Adipose tissue (tissue), 3 donors: ENCODE data around the gene UNC13D. TPM values are rescaled to one million over a fixed set of nuclear protein-coding genes. Genes with fewer than 3 reads are reported as not detected.
"Not testable (repeated sequence)": the region's sequence is repeated elsewhere in the genome, so short reads cannot be mapped to it uniquely, and the experiment has no call there.

Source experiments
- H3K27ac ChIP-seq: one replicate; pipeline ENCODE4 v1.5.1; 2013; ENCODE audit warnings: low read depth, low read length
- WGBS, 3 donors: extraction: QIAGEN DNeasy Blood & Tissue Kit; methylation state at CpG; one replicate each; pipeline ENCODE4 v1.1.7; 2013; 5-methylcytosine and 5-hydroxymethylcytosine counted together
- polyA plus RNA-seq, 3 donors: library from polyadenylated mRNA; stranded (reverse); fragments of 200-250 nt; gene quantifications; one replicate each; pipeline ENCODE4 v1.2.3, GENCODE V29; 2013
- donor health status: healthy with polysubstance abuse.
- donor health status: Bipolar disorder and iron deficiency.
- donor health status: healthy.

Gene UNC13D
- polyA plus RNA-seq, 3 donors: 6.3 to 13.5 (median 10.1) TPM

DNA sequence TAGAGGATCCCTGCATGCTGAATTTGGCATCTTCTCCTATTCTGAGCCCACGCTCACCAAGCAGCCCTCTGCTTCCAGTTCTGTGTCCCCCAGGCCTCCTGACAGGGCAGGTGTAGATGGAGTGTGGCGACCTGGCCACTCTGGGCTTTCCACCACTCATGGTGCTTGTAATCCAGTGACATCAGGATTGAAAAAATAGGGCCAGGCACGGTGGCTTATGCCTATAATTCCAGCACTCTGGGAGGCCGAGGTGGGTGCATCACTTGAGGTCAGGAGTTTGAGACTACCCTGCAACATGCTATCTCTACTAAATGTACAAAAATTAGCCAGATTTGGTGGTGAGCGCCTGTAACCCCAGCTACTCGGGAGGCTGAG lies 30.2 kb downstream of the UNC13D start:
- no peak overlapping the region for H3K27ac ChIP-seq
- WGBS, 3 donors: 86 to 91% (median 88%) methylated on average over 6 of the region's 6 CpGs

DNA sequence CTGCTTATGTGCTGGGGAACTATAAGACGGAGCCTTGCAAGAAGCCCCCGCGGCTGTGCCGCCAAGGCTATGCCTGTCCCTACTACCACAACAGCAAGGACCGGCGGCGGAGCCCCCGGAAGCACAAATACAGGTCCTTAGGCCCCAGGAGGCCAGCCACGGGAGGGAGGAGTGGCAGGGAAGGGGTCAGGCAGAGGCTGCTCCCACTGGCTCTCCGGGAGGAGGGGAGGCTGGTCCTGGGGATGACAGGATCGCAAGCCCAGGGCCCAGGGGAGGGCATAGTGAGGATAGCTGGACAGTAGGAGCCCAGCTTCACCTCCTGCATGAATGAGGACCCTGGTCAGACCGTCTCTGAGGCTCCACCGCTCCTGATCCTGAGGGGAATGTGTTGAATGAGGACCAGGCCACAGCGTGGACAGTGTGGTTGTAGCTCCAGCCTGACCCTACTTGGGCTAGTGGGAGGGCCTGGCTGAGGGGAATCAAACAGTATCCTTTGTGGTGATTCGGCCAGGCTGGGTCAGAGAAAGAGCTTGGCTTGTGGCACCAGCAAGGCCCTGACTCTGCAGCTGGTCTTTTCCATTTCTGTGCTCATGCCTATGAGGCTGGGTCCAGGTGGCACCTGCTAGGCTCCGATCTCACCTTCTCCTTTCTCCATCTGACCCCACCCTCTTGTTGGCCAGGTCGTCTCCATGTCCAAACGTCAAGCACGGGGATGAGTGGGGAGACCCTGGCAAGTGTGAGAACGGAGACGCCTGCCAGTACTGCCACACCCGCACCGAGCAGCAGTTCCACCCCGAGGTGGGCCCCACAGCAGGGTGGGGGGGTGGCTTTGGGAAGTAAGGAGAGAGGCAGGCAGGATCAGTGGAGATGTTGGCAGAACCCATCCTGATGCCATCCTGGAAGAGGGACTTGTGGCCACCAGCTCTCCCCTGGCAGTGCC lies 30.9 kb downstream of the UNC13D start:
- WGBS, 3 donors: 85 to 92% (median 86%) methylated on average over 24 of the region's 24 CpGs
- H3K27ac ChIP-seq: no peak overlapping the region

GRCh38 chr17:75812096-75813013 lies 31.8 kb downstream of the UNC13D start:
- 89 to 91% (median 89%) methylated on average over 27 of the region's 27 CpGs for WGBS, 3 donors
- H3K27ac ChIP-seq: no peak overlapping the region

DNA sequence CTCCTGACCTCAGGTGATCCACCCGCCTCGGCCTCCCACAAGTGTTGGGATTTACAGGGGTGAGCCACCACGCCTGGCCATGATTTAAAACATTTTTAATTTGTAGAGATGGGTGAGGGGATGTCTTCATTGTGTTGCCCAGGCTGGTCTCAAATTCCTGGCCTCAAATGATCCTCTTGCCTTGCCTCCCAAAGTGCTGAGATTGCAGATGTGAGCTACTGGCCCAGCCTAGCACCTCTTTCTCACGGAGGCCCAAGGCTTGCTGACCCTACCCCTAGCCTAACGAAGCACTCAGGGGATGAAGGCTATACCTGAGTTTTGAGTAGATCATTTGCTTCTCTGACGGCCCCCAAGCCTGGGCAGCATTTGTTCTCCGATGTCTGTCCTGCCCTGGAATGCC lies 33.0 kb downstream of the UNC13D start:
- no peak overlapping the region for H3K27ac ChIP-seq
- WGBS, 3 donors: 92 to 95% (median 93%) methylated on average over 7 of the region's 7 CpGs

GRCh38 chr17:75810756-75811155 lies 33.4 kb downstream of the UNC13D start:
- not testable (repeated sequence) for H3K27ac ChIP-seq
- WGBS, 3 donors: 94 to 98% (median 97%) methylated on average over 11 of the region's 11 CpGs

DNA sequence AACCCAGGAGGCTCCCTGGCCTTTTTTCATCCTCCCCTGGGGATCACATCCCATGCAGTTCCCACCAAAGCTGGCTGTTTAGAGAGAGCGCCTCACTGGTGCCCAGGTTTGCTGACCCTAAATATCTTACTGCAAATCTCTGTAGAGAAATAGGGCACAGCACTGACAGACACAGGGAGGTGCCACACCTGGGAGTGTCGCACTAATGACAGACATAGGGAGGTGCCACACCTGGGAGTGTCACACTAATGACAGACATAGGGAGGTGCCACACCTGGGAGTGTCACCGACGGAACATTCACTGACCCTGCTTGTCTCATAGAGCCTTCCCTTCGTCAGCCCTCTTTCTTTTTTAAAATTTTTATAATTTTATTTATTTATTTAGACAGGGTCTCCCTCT lies 34.0 kb downstream of the UNC13D start:
- 92 to 98% (median 92%) methylated on average over 5 of the region's 5 CpGs for WGBS, 3 donors
- H3K27ac ChIP-seq: no peak overlapping the region

GRCh38 chr17:75809631-75810111 lies 34.5 kb downstream of the UNC13D start:
- no peak overlapping the region for H3K27ac ChIP-seq
- 84 to 91% (median 88%) methylated on average over 24 of the region's 24 CpGs for WGBS, 3 donors

DNA sequence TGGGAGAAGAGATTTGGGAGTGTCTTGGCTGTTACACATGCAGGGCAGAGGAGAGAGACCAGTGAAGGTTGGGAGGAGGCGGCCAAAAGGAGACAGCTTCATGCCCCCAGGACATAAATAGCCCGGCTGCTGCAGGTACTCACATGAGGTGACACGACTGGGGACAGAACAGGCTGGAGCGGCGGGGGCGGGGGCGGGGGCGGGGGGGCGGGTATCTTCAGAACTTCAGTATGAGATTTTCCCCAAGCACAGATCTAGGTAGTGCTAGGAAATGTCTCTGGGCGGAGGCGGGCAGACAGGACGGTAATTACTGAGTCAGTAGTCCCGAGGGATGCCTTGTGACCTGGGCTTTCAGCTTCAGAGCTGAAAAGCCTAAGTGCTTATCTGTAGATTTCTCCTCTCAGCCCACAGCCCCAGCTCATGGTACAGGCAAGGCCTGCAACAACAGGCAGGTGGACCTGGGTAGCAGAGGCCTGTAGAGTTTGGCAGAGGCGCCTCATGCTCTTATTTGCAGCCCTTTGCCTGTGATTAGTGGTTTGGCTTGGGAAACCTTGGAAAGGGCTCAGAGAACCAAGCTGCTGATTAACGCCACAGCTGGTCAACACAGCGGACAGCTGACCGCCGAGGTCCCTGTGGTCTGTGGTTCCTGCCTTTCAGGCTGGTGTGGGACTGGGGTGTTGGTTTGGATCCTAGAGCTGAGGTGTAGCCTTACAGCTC lies 35.1 kb downstream of the UNC13D start:
- 54 to 64% (median 60%) methylated on average over 16 to 18 of the region's 18 CpGs for WGBS, 3 donors
- peak overlapping the region; percentile 28 for H3K27ac ChIP-seq

DNA sequence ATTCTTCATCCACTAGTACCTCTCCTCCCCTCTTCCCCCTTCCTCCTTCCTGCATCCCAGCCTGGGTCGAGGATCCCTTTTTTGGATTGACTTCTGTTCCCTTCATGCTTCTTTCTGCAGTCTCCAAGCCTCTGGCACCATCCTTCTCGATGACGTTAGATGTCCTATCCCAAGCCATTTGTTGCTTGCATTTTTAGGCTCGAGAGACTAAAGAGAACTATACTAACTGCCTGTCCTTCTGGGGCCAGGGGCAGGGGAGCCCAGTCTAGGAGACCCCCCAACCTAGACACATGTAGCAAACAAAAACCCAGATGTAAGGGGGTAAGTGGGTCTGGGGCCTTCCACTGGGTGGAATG lies 35.7 kb downstream of the UNC13D start:
- H3K27ac ChIP-seq: peak overlapping the region; percentile 28
- 50 to 68% (median 61%) methylated on average over 4 of the region's 4 CpGs for WGBS, 3 donors

DNA sequence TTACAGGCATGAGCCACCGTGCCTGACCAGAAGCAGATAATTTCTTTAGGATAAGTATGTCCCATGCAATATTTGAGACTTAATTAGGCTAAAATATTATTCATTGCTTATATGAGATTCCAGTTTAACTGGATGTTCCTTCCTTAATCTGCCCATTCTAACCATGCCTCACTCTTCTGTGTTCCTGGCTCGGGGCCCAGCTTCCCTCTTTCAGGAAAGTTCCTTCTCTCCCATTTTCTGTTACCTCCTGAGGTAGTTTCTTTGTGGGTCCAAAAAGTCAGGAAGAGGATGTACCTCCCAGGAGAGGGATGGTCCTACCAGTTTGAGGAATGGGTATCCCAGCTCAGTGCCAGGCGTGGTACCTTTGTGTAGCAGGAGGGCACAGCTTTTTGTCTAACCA lies 36.3 kb downstream of the UNC13D start:
- H3K27ac ChIP-seq: no peak overlapping the region
- 91 to 94% (median 94%) methylated on average over 3 of the region's 3 CpGs for WGBS, 3 donors

- H3K27ac ChIP-seq: no peak overlapping the region
- 83 to 86% (median 85%) methylated on average over 4 of the region's 4 CpGs for WGBS, 3 donors
These were observed 37.2 kb downstream of the UNC13D start for GRCh38 chr17:75806822-75807500.

DNA sequence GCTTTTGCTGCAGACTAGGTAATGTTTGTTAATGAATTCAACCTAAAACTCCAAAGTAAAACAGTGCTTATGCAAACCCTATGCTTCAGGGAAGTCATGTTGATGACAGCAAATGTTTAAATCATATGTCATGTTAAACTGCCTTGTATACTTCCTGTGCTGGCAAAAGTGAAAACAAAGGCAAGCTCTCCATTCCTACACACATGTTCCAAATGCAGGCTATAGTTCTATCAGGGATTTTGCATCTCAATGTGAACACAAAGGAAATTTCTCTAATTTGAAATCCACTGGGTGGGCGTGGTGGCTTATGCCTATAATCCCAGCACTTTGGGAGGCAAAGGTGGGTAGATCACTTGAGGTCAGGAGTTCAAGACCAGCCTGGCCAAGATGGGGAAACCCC lies 40.3 kb downstream of the UNC13D start:
- 88 to 95% (median 95%) methylated on average over 1 of the region's 1 CpG for WGBS, 3 donors

DNA sequence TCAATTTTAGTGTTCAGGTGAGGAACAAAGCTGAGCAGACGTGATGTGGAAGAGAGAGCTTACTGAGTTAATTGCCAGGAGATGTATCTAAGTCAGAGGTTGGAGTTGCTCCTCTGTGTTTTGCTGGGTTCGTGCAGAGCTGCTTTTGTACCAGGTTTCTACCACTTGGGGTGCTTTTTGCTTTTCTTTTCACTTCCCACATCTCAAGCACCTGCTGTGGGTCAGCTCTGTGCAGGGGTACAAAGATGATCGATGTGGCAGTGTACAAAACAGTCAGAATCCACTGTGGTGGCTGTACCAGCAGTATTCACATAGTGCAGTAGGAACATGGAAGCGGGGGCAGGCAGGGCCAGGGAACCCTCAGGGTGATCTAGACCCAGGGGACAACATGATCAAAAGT lies 44.8 kb downstream of the UNC13D start:
- no peak overlapping the region for H3K27ac ChIP-seq
- WGBS, 3 donors: 83 to 88% (median 86%) methylated on average over 4 of the region's 4 CpGs

More for the DNA sequence above, 40.3 kb downstream of the UNC13D start:
- no peak overlapping the region for H3K27ac ChIP-seq

GRCh38 chr17:75795820-75796607 lies 48.2 kb downstream of the UNC13D start:
- H3K27ac ChIP-seq: no peak overlapping the region
- 91 to 93% (median 92%) methylated on average over 8 of the region's 8 CpGs for WGBS, 3 donors

DNA sequence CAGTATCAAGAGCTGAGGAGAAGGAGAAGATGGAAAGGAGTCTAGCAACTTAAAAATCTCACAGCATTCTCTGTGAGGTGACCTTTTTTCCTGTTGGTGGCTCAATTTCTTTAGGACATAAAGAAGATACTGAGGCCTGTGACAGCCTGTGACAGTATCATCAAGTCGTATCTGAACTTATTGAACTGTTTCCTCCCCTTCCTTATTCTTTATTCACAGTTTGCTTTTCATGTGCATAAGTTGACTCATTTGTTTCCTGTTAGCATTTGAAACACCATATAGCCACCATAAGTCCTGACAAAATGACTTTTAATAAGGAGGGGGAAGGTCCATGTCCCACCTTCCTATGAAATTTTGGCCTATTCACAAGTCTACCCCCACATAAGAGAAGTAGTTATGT lies 50.7 kb downstream of the UNC13D start:
- WGBS, 3 donors: 67 to 75% (median 67%) methylated on average over 1 of the region's 1 CpG
- no peak overlapping the region for H3K27ac ChIP-seq

DNA sequence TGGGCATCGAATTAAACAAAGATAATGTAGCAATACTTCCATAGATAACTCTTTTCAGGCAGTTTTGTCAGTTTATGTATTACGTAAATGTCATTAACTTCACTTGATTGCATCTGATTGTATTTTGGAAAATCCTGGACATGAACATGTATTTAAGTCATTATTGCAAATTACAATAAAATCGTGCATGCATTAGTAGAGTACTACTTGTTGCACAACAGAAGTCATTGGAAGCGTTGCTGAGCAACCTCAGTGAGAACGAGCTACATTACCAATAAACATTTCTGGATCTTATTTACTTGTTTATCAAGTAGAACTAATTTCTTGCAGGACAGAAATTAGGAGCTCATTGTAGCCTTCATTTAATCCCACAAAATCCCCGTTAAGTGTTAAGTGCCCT lies 53.0 kb downstream of the UNC13D start:
- WGBS, 3 donors: 74 to 90% (median 82%) methylated on average over 6 of the region's 6 CpGs
- H3K27ac ChIP-seq: no peak overlapping the region
